GM10248 (cell line): ENCODE measurements around the gene CST3.

Source experiments
- CTCF ChIA-PET: fragments of 300-600 bp; sonication (Branson Sonifier 250); formaldehyde crosslinking; extraction: SDS; loops from one replicate; lab custom pipeline; 2021; ENCODE audit warnings: antibody characterized with exemption; lab: Yijun Ruan, JAX
- POLR2A ChIA-PET: fragments of 350-650 bp; sonication (Branson Sonifier 250); formaldehyde crosslinking; extraction: SDS; loops from one replicate; lab custom pipeline; 2020; ENCODE audit warnings: antibody characterized with exemption; lab: Yijun Ruan, JAX
- DNase-seq: peaks from one replicate; pipeline ENCODE4 v3.0.0; 2012; ENCODE audit errors: extremely low spot score
- TF ChIP-seq, protein P1 (sequence below): IDR thresholded peaks from 2 replicates; pipeline ENCODE4 v1.5.1; 2012; ENCODE audit warnings: mild to moderate bottlenecking, low read depth; ENCODE audit errors: extremely low read depth, missing control alignments, control extremely low read depth

CST3 gene

GRCh38 chr20:23601715-23602114, 36.0 kb downstream of the CST3 start:
- TF ChIP-seq, protein P1, sequence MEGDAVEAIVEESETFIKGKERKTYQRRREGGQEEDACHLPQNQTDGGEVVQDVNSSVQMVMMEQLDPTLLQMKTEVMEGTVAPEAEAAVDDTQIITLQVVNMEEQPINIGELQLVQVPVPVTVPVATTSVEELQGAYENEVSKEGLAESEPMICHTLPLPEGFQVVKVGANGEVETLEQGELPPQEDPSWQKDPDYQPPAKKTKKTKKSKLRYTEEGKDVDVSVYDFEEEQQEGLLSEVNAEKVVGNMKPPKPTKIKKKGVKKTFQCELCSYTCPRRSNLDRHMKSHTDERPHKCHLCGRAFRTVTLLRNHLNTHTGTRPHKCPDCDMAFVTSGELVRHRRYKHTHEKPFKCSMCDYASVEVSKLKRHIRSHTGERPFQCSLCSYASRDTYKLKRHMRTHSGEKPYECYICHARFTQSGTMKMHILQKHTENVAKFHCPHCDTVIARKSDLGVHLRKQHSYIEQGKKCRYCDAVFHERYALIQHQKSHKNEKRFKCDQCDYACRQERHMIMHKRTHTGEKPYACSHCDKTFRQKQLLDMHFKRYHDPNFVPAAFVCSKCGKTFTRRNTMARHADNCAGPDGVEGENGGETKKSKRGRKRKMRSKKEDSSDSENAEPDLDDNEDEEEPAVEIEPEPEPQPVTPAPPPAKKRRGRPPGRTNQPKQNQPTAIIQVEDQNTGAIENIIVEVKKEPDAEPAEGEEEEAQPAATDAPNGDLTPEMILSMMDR: no peak
- ChIA-PET POLR2A (no interaction called here), CTCF (interaction anchor here (1.2 to 4.2 kb wide), 4 partner anchors 9 to 160 kb away, joined by 4 to 24 read pairs (median 5); no protein-coding TSS in a partner anchor)
- no peak for DNase-seq

DNA sequence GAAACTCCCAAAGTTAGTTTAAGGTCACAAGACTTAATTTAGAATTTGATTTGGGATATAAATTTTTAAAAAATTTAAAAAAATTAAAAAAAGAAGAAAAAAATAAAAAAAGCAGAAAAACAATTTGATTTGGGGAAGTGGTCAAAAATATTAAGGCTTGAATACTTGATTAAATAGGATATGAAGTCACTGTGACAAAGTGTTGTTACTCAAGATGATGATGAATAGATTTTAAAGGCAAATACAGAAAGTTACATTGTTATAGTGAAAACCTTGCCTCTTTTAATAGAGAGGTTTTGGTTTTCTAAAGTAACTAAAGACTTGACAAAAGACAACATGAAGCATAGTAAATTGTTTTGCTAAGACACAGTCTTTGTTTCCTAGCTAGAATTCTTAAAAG, 39.3 kb downstream of the CST3 start:
- ChIA-PET CTCF (interaction anchor here (1.4 to 1.7 kb wide), 2 partner anchors 151 to 157 kb away, joined by 4 to 5 read pairs; no protein-coding TSS in a partner anchor), POLR2A (no interaction called here)
- DNase-seq: no peak
- TF ChIP-seq, protein P1: no peak

DNA sequence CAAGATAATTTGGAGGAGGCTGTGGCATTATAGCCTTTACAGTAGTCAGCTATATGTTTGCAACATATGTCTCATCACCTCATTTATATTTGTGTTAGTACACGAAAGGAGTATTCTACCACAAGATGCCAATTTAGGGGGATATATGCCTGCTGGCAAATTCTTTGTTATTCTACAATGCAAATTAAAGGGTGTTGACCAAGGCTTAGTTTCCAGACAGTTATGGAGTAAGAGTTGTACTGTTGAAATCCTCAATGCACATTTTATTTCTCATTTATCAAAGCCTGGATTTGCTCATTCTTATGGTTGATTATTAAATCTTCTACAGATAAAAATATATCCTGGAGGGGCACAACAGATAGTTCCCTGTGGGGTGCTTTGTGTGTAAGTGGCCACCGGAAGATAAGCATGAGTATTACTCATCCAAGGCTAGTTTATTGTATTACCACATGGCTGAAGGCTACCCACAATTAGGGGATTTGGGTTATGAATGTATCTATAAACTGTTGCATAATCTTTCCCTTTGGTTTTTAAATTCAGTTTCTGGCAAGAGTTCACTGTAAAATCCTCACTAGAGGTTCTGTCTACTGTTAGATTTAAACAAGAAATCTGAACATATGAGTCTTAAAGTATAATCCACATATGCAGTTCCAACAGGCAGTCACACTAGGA, 41.0 kb downstream of the CST3 start:
- DNase-seq: no peak
- TF ChIP-seq, protein P1: no peak
- ChIA-PET POLR2A (no interaction called here), CTCF (interaction anchor here (1.1 to 1.3 kb wide), 2 partner anchors 10 to 155 kb away, joined by 3 to 4 read pairs; no protein-coding TSS in a partner anchor)

DNA sequence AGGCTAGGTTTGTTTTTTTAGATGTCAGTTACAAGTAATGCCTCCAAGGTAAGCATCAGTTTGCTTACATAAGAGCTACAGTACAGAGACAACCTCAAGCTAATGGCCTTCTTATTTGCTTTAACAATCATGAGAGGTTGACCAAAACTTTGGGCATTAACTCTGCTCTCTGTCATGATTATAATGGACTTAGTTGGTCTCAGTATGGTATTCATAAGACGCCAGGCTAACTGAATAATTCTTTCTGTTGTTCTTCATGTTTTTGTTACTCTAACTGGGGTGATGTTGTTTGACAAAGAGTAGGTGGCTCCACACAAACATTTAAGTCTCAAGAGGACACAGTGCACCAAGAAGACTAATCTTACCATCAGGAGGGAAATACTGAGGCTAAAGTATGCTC, 41.8 kb downstream of the CST3 start:
- ChIA-PET POLR2A (no interaction called here), CTCF (interaction anchor here (1.1 to 1.3 kb wide), 2 partner anchors 11 to 154 kb away, joined by 3 to 4 read pairs; no protein-coding TSS in a partner anchor)
- no peak for DNase-seq
- TF ChIP-seq, protein P1: no peak

GRCh38 chr20:23588434-23589403, 49.0 kb downstream of the CST3 start:
- ChIA-PET POLR2A (no interaction called here), CTCF (no interaction called here)
- TF ChIP-seq, protein P1: no peak

GRCh38 chr20:23587631-23588030, 50.1 kb downstream of the CST3 start:
- POLR2A ChIA-PET: no interaction called here
- peak; percentile 4 for DNase-seq
- CTCF ChIA-PET: no interaction called here
- TF ChIP-seq, protein P1: no peak

More at GRCh38 chr20:23588434-23589403, 49.0 kb downstream of the CST3 start:
- DNase-seq: peak; percentile 5
